Bronchial epithelial cell (primary cell): ENCODE measurements around the gene FGF1. TPM values are rescaled to one million over a fixed set of nuclear protein-coding genes. Genes with fewer than 3 reads are reported as not detected.

Experiments used
- DNase-seq: peaks from one replicate; pipeline ENCODE4 v3.0.0-alpha.2; 2010; ENCODE audit warnings: low read depth
- FAIRE-seq: peaks from 2 replicates; lab custom pipeline; 2011; peaks lifted over from hg19 to GRCh38; lab: Jason Lieb, UNC
- H3K27me3 ChIP-seq: 2 replicates; pipeline ENCODE4 v1.5.1; 2011; ENCODE audit warnings: low read length; ENCODE audit not compliant: control insufficient read depth, insufficient read depth
- H3K36me3 ChIP-seq: 2 replicates; pipeline ENCODE4 v1.5.1; 2011; ENCODE audit warnings: low read length; ENCODE audit not compliant: control insufficient read depth, insufficient read depth
- H3K4me3 ChIP-seq: 2 replicates; pipeline ENCODE4 v1.5.1; 2011; ENCODE audit warnings: mild to moderate bottlenecking, low read depth, low read length, control low read depth
- total RNA-seq: library from RNA; depleted of rRNA; stranded (reverse); fragments of >200 nt; gene quantifications from 2 replicates; pipeline ENCODE4 v1.2.1, GENCODE V29; 2014
- TF ChIP-seq, protein P1 (sequence below): IDR thresholded peaks from 2 replicates; pipeline ENCODE4 v1.5.1; 2011; ENCODE audit warnings: mild to moderate bottlenecking, moderate library complexity, low read length, control low read depth, inconsistent platforms; ENCODE audit not compliant: insufficient read depth, severe bottlenecking

Gene FGF1
- total RNA-seq, 1 donor from 2014 or later: under 0.01 TPM

DNA sequence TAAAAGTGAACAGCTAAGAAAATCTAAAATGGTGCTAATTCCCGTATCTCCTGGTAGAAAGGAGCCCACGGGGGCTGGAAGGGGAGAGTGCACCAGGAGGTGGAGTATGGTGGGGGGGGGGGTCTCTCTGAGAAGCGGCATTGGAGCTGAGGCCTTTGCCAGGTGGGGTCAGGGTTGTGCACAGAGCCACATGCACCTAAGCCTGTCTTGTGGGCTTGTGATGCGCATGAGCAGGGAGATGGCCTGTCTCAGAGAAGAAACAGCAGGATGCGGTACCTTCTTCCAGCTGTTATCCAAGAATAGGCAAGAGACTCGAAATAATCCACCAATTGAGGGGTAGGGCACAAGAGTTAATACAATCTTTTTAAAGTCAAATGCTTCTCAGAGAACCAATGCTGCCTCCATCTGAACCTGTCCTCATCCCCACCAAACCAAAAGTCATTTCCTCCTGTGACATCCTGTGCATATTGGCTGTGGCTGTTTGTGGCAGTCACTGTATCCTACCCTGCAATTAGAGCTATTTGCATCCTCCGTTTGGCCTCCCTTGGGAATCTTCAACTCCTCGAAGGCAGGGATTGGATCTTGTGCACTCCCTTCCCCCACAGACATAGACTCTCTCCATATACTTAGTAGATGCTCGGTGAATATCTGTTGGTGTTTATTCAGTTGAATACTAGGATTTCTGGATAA lies 45.4 kb downstream of the FGF1 start:
- Histone ChIP-seq H3K27me3 (peaks cover 2% of the 10 kb centered on the region), H3K4me3 (no peak overlapping the region), H3K36me3 (no peaks in the 10 kb centered on the region)
- TF ChIP-seq, protein P1, sequence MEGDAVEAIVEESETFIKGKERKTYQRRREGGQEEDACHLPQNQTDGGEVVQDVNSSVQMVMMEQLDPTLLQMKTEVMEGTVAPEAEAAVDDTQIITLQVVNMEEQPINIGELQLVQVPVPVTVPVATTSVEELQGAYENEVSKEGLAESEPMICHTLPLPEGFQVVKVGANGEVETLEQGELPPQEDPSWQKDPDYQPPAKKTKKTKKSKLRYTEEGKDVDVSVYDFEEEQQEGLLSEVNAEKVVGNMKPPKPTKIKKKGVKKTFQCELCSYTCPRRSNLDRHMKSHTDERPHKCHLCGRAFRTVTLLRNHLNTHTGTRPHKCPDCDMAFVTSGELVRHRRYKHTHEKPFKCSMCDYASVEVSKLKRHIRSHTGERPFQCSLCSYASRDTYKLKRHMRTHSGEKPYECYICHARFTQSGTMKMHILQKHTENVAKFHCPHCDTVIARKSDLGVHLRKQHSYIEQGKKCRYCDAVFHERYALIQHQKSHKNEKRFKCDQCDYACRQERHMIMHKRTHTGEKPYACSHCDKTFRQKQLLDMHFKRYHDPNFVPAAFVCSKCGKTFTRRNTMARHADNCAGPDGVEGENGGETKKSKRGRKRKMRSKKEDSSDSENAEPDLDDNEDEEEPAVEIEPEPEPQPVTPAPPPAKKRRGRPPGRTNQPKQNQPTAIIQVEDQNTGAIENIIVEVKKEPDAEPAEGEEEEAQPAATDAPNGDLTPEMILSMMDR: no peak
- DNase-seq (no peak), FAIRE-seq (no peak)

DNA sequence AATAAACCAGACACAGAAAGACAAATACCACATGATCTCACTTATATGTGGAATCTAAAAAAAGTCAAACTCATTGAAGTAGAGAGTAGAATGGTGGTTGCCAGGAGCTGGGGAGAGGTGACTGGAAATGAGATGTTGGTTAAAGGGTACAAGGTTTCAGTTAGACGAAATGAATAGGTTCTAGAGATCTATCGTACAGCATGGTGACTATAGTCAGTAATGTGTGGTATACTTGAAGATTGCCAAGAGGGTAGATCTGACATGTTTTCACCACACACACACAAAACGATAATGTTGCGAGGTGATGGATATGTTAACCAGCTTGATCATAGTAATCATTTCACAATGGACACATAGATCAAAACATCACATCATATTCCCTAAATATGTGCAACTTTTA lies 46.4 kb downstream of the FGF1 start:
- Histone ChIP-seq H3K4me3 (no peak overlapping the region), H3K27me3 (peaks cover 2% of the 10 kb centered on the region), H3K36me3 (no peaks in the 10 kb centered on the region)
- DNase-seq (no peak), FAIRE-seq (no peak)
- TF ChIP-seq, protein P1: no peak

DNA sequence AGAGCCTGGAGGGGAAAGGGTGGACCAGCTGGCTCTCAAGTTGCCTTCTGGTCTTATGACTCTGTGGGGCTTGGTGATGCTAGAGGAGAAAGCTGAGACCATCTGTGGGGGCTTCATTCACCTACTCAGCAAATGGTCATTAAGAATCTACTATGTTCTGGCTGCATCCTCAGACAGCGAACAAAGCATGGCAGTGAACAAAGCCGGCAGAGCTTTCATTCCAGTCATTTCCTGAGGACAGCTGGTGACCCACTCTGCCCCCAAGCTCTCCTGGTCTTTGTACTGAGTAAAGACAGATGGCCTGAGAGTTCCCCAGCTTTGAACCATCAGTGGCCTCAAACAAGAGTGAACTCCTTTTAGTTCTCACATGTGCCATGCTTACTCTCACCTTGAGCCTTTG lies 48.0 kb downstream of the FGF1 start:
- H3K27me3 ChIP-seq: peaks cover 2% of the 10 kb centered on the region
- TF ChIP-seq, protein P1: no peak
- FAIRE-seq: no peak
- H3K36me3 ChIP-seq: no peaks in the 10 kb centered on the region
- no peak for DNase-seq
- H3K4me3 ChIP-seq: no peak overlapping the region

DNA sequence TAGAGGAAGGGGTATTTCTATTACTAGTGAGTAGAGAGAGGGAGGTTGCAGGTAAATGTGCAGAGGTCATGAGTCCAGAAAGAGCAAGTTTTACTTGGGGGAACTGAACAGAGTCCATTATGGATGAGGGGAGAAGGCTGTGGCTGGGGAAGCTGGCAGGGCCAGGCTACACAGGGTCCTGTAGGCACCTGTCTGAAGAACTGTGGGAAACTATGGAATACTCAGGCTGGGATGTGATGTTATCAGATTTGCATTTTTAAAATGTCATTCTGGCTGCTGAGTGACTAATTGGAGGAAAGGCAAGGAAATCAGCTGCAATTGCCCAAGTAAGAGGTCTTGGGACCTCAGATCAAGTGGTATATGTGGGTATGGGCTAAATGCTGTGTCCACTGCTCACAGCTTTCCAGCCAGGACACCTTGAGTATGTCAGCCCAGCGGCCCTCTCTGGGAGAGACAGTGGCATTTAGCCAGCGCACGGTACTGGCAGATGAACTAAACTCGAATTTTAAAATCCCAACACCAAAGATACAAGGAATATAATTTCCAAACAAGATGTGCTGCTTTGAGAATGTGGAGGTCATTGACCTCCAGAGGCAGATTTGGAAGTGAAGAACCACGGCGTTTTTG lies 49.1 kb downstream of the FGF1 start:
- DNase-seq (no peak), FAIRE-seq (no peak)
- Histone ChIP-seq H3K27me3 (peaks cover 2% of the 10 kb centered on the region), H3K4me3 (no peak overlapping the region), H3K36me3 (no peaks in the 10 kb centered on the region)
- TF ChIP-seq, protein P1: no peak

DNA sequence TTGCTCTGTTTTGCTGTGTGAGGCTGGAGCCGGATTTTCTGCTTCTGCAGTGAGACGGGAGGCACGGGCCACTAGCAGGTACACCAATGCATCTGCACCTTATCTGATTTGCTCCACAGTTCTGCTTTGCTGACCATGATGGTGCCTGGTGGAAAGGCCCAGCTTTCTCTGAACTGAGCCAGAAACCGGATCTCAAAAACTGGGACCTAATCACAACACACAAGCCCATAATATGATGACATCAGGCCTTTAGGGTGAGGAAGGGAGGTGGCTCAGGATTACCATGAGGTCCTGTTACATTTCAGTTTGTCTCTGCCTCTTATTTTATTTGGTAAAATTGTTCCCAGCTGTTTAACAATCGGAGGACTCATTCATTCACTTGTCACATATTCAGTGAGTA lies 49.8 kb downstream of the FGF1 start:
- Histone ChIP-seq H3K36me3 (no peaks in the 10 kb centered on the region), H3K27me3 (peaks cover 2% of the 10 kb centered on the region), H3K4me3 (no peak overlapping the region)
- DNase-seq: no peak
- no peak for FAIRE-seq
- TF ChIP-seq, protein P1: no peak
